WERI-Rb-1 (cell line): ENCODE results near the gene LGR4.

Experiments used
- DNase-seq: peaks from one replicate; pipeline ENCODE4 v3.0.0-alpha.2; 2020
- H3K27ac ChIP-seq: fragments of 250-450 bp; sonication (Bioruptor Pico); 2 replicates; pipeline ENCODE4 v1.5.1; 2020; ENCODE audit warnings: mild to moderate bottlenecking, moderate library complexity
- H3K27me3 ChIP-seq: fragments of 250-450 bp; sonication (Bioruptor Pico); 2 replicates; pipeline ENCODE4 v1.5.1; 2021; ENCODE audit warnings: mild to moderate bottlenecking, low read depth, moderate library complexity; ENCODE audit not compliant: insufficient read depth, severe bottlenecking
- H3K36me3 ChIP-seq: fragments of 250-450 bp; sonication (Bioruptor Pico); 2 replicates; pipeline ENCODE4 v1.5.1; 2020; ENCODE audit warnings: mild to moderate bottlenecking, moderate library complexity
- H3K4me3 ChIP-seq: 2 replicates; pipeline ENCODE4 v1.5.1; 2011; ENCODE audit warnings: low read depth, mild to moderate bottlenecking, control low read depth, low read length
- H3K9me3 ChIP-seq: fragments of 250-450 bp; sonication (Bioruptor Pico); 2 replicates; pipeline ENCODE4 v1.5.1; 2021; ENCODE audit warnings: mild to moderate bottlenecking, moderate library complexity; ENCODE audit not compliant: severe bottlenecking
- TF ChIP-seq, protein P1 (sequence below): IDR thresholded peaks from 2 replicates; pipeline ENCODE4 v1.5.1; 2011; ENCODE audit warnings: low read depth, mild to moderate bottlenecking, control low read depth, inconsistent platforms, low read length

The LGR4 gene

DNA sequence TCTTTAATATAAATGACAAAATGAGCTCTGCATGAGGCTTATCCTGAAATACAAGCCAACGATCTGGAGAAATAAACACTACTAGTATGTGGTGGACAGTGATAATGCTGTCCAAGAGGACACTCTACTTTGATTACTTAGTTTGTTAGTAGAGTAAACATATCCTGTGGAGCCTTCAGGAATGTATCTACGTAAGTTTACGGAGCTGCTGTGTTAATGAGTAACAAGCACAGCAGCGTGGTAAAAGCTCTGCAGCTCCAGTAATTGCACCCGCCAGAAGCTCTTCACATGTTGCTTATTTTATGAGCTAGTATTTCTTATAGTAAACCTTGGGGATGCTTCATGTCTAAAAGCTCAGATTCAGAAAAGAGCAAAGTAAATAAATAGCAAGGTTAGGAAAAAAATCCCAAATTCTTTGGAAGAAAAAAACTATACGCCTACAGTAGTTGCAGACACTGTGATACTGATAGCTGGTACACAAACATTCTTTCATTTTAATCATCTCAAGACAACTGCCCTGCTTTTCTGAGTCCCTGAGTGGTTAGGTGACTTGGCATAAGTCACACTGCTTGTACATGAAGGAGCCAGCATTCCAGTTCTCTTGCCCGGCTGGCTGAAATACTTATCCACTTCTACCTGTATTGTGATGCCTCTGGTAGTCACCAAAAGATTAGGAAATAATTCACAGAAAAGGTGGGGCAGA lies 76.9 kb downstream of the LGR4 start:
- Histone ChIP-seq H3K27me3 (no peaks in the 10 kb centered on the region), H3K27ac (no peak overlapping the region), H3K9me3 (no peaks in the 10 kb centered on the region), H3K4me3 (no peak overlapping the region), H3K36me3 (no peaks in the 10 kb centered on the region)
- TF ChIP-seq, protein P1, sequence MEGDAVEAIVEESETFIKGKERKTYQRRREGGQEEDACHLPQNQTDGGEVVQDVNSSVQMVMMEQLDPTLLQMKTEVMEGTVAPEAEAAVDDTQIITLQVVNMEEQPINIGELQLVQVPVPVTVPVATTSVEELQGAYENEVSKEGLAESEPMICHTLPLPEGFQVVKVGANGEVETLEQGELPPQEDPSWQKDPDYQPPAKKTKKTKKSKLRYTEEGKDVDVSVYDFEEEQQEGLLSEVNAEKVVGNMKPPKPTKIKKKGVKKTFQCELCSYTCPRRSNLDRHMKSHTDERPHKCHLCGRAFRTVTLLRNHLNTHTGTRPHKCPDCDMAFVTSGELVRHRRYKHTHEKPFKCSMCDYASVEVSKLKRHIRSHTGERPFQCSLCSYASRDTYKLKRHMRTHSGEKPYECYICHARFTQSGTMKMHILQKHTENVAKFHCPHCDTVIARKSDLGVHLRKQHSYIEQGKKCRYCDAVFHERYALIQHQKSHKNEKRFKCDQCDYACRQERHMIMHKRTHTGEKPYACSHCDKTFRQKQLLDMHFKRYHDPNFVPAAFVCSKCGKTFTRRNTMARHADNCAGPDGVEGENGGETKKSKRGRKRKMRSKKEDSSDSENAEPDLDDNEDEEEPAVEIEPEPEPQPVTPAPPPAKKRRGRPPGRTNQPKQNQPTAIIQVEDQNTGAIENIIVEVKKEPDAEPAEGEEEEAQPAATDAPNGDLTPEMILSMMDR: no peak
- no peak for DNase-seq

DNA sequence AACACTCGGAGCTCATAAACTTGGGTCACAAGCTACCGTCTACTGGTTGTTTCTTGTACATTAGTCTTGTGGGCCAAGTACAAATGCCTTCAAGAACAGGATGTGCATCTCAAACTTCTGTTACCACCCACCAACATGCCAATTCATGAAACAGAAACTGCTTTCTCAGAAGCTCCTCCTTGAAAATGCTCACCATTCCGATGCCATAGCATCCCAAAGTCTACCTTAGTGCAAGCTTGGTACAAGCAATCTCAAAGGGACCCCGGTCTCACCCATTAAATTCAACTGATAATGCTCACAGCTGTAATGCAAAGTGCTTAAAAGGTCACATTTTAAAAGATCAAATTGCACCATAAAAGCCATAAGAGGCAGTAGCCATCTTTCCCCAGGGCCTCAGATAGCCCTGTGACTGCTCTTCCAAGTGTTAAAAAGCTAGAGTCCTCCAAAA lies 77.8 kb downstream of the LGR4 start:
- H3K9me3 ChIP-seq: no peaks in the 10 kb centered on the region
- no peak overlapping the region for H3K27ac ChIP-seq

GRCh38 chr11:27392278-27393114 lies 80.1 kb downstream of the LGR4 start:
- H3K27ac ChIP-seq: no peak overlapping the region
- DNase-seq: no peak
- no peaks in the 10 kb centered on the region for H3K9me3 ChIP-seq
- H3K4me3 ChIP-seq: no peak overlapping the region
- no peaks in the 10 kb centered on the region for H3K27me3 ChIP-seq
- TF ChIP-seq, protein P1: no peak
- H3K36me3 ChIP-seq: no peaks in the 10 kb centered on the region

More for the DNA sequence above, 77.8 kb downstream of the LGR4 start:
- Histone ChIP-seq H3K36me3 (no peaks in the 10 kb centered on the region), H3K27me3 (no peaks in the 10 kb centered on the region), H3K4me3 (no peak overlapping the region)
- TF ChIP-seq, protein P1: no peak
- no peak for DNase-seq

DNA sequence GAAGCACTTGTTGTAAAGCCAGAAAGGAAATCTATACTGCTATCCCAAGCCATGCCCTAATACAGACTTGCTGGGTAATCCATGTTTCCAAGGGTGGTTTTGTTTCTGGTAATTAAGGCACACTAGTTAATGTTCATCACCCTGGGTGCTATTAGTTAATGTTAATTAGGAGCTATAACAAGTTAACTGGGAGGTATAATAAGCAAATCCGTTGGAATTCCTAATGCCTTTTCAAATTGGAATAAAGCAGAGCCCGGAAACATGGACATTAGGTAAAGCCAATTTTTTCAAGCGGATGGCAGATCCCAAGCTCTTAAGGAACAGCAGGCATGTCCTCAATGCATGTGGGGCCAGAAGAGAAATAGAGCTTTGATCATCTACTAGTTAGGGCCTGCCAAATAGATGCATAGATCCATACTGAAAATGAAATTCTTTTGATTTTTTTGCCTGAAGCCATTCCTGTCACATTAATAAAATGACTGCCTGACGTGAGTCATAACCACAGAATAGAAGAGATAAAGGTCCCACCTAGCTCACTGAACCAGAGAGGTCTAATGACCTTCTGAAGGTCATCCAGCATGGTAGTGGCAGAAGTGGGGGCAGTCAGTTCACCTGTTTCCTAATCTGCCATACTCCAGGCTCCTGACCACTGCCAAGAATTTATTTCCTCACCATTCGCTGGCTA lies 81.1 kb downstream of the LGR4 start:
- H3K9me3 ChIP-seq: no peaks in the 10 kb centered on the region
- DNase-seq: no peak
- no peaks in the 10 kb centered on the region for H3K36me3 ChIP-seq
- H3K27ac ChIP-seq: no peak overlapping the region
- TF ChIP-seq, protein P1: no peak
- no peak overlapping the region for H3K4me3 ChIP-seq
- no peaks in the 10 kb centered on the region for H3K27me3 ChIP-seq

- Histone ChIP-seq H3K36me3 (no peaks in the 10 kb centered on the region), H3K27ac (no peak overlapping the region), H3K9me3 (no peaks in the 10 kb centered on the region), H3K27me3 (no peaks in the 10 kb centered on the region), H3K4me3 (no peak overlapping the region)
- TF ChIP-seq, protein P1: no peak
- no peak for DNase-seq
Measured at GRCh38 chr11:27390318-27391295, 82.0 kb downstream of the LGR4 start.
